GM19467 (cell line): ENCODE measurements around the gene GTF3C1.
"Not testable (repeated sequence)": the region's sequence is repeated elsewhere in the genome, so short reads cannot be mapped to it uniquely, and the experiment has no call there.

Source experiments
- ATAC-seq: cut with Tn5 transposase; IDR thresholded peaks from one replicate; pipeline ENCODE4 v1.9.1; 2021; ENCODE audit warnings: mild to moderate bottlenecking, moderate library complexity; ENCODE audit not compliant: unreplicated experiment

GTF3C1 gene

GRCh38 chr16:27549746-27550581, at the start of gene GTF3C1, which contains the start of gene KATNIP:
Gene GTF3C1 (minus strand): TSS chr16:27549913. CDS start chr16:27549890, 23 bp downstream.
Gene KATNIP (plus strand): TSS chr16:27550144. CDS start chr16:27550171, 27 bp downstream.
- peak; percentile 96 for ATAC-seq

GRCh38 chr16:27598931-27599565, 49.3 kb upstream of the GTF3C1 start:
- ATAC-seq: no peak

DNA sequence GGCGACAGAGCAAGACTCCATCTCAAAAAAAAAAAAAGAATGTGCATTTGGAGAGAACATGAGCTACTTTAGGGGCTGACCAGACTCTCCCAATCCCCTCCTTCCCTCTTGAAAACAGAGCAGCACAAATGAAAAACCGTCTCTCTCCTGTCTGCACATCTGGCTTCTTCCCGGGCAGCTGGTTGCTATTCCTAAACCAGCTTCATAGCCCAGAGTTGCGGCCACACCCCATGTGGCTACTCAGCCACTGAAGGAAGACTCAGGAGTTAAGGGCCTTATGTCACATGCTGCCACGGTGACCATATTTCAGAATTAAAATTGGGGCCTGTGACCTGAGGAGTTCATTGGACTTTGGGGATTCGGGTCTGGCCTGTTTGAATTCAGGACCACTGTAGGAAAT, 48.5 kb upstream of the GTF3C1 start:
- ATAC-seq: no peak

DNA sequence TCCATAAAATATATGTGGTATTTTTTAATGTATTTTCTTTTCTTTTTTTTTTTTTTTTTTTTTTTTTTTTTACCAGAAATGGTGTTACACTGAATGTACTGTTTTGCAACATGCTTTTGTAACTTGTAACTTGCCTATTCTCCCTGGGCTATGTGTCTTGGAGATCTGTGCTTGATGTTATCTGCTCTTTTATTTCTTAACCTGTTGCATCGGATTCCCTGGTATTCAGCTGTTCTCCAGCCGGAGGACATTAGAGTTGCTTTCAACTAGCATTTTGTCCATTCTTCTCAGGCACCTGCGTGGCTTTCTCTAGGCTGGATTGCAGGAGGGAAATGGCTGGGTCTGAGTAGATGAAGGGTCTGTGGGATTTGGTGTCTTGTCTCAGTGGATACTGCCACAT, 47.6 kb upstream of the GTF3C1 start:
- ATAC-seq: no peak

DNA sequence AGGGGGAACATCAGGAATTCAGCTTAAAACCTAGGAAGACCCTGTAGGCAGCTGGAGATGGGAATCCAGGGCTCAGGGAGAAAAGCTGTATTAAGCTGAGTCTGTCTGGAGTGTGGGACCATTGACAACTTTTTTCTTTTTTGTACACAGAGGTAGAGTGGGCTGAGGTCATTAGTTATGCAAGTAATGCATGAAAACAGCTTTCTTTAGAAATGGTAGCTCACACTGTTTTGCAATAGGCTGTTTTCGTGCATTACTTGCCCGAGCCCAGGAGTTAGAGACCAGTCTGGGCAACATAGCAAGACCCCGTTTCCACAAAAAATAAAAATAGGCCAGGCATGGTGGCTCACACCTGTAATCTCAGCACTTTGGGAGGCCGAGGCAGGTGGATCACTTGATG, 46.7 kb upstream of the GTF3C1 start:
- no peak for ATAC-seq

GRCh38 chr16:27595993-27596392, 46.3 kb upstream of the GTF3C1 start:
- ATAC-seq: no peak

DNA sequence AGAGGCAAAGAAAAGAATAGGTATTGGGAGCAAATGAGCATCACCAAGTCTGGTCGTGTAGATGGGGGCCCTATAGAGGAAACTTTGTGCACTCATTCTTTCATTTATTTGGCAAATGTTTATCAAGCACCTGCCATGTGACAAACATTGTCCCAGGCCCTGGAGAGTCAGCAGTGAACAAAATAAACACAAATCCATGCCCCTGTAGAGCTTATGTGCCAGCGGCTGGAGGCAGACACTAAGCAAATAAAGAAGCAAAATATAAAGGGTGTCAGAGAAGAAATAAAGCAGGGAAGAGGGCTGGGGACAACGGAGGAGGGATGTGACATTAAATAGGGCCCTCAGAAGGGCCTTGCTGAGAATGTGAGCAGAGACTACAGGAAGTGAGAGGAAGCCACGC, 45.8 kb upstream of the GTF3C1 start:
- no peak for ATAC-seq

DNA sequence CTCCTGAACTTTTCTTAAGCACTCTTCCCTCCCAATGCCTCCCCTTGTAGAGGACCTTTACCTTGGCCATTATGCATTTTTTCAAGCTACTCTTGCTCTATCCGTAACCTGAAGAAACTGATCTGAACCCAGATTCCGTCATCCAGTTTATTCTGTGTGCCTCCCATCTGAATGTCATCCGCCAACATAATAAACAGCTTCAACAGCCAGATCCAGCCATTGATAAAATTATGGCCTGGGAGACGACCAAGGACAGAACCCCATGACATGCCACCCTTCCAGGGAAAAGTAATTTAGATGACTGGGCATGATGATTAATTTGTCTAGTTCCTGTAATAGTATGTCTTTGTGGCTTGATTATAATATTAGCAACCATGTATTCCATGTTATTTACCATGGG, 42.1 kb upstream of the GTF3C1 start:
- ATAC-seq: no peak

DNA sequence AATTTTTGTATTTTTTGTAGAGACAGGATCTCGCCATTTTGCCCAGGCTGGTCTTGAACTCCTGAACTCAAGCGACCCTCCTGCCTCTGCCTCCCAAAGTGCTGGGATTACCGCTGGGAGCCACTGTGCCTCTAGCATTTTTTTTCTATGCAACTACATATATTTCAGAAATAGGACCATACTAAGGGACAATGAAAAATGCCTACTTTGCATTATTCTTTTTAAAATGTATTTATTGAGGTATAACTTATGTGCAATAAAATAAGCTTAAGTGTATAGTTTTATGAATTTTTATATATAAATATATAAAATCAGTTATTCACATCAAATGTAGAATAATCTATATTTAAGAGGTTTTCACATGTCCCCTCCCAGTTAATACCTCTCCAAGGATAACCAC, 38.3 kb upstream of the GTF3C1 start:
- no peak for ATAC-seq

- ATAC-seq: no peak
These were observed 37.0 kb upstream of the GTF3C1 start for GRCh38 chr16:27586711-27587110.

- no peak for ATAC-seq
These were observed 35.5 kb upstream of the GTF3C1 start for GRCh38 chr16:27585200-27585599.

- no peak for ATAC-seq
These were observed 33.9 kb upstream of the GTF3C1 start for GRCh38 chr16:27583634-27584033.

DNA sequence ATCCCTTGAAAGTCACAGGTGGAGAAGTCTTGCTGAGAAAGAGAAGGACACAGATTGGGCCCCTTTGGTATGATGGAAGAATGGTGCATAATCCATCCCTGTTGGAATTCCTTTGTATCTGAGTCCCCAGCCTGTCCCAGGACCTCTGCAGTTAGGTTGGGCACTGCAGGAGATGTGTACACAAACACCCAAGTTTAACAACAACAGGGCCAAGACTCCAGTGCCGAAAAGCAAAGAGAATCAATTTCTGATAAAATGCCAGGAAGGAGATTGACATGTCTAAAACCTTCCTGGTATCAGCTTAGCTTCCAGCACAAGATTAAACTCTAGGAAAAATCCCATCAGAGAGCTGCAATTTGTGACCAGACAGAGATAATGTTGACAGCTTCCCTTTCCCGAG, 33.2 kb upstream of the GTF3C1 start:
- ATAC-seq: no peak

DNA sequence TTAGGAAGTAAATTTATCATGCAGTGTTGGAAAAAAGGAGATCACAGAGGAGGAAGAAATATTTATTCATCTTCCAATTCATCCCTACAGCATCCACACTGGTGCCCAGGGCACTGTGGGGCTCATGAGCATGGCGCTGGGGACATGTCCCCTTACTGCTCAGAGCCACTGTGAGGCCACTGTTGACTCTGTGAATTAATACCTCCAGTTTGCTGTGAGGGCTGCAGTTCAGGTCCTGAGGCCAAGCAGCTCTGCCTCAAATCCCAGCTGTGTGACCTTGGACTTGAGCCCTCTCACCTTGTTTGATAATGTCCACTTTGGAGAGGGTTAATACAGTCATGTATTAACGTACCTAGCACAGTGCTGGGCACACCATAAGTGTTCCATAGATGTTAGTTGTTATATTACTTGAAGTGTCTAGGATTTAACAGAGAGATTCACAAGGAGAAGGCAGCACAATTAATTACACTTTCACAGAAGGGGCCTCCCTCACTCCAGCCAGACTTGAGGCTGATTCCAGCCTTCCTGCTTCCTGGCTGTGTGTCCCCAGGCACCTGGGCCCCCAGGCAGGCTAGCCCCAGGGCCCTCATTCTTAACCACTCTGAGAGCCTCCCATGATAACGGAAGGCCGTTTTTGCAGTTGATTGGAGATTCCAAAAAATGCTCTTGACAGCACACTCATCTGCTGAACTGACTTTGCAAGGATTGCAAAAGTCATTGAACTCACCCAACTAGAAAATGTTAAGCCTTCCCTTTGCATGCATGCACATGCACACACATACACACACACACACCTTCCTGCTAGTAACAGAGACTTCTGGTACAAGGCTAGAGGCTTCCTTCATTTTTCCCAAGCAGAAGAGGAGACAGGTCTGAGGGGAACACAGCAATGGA, 29.6 kb upstream of the GTF3C1 start:
- no peak for ATAC-seq

- ATAC-seq: no peak
These were observed 27.0 kb upstream of the GTF3C1 start for GRCh38 chr16:27576729-27577128.

DNA sequence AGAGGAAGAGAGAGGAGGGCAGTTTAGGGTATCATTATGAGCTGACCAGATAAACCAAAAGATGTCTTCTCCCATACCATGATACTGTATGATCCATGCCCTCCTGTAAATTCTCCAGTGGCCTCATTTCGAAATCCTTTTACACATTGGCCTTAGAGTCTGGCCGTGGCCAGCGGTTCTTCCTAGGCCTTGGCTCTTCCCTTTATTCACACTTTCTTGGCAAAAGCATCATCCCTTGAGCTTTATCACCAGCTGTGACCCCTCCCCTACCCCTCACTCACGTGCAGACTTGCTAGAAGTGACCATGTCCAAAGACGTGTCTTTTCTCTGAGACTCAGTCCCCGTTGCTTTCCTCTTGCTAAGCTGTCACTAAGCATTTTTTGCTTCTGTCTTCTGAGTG, 23.0 kb upstream of the GTF3C1 start:
- no peak for ATAC-seq

DNA sequence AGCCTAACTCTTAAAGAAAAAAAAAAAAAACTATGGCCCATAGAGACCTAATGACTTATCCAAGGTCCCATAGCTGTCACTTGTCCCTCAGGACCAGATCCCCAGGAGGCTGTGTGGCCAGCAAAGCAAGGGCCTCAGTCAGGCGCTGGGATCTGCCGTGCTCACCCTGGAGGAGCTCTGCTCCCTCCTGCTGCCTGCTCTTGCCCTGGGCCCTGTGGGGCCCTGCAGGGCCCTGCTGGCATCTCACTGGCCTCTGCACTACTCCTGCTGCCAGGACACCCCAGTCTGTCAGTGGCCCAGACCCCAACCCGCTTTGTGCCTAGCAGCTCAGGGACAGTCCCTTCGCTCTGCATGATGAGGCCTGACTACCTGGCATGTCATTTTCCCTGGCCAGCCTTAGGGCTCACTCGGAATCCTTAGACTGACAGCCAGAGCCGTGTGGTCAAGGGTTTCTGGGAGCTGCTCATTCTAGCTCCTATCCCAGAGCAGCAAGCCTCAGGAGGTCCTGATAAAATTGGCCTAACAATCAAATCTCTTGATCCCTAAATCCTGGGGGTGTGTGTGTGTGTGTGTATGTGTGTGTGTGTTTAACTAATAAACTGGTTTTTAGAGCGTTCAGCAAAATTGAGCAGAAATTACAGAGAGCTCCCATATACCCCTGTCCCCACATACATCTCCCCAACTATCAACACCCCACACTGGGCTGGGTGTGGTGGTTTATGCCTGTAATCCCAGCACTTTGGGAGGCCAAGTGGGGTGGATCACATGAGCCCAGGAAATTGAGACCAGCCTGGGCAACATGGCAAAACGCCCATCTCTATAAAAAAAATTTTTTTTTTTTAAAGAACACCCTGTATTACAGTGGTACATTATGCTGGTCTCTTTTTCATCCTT, 22.0 kb upstream of the GTF3C1 start:
- no peak for ATAC-seq

GRCh38 chr16:27570986-27571385, 21.3 kb upstream of the GTF3C1 start:
- ATAC-seq: not testable (repeated sequence)

DNA sequence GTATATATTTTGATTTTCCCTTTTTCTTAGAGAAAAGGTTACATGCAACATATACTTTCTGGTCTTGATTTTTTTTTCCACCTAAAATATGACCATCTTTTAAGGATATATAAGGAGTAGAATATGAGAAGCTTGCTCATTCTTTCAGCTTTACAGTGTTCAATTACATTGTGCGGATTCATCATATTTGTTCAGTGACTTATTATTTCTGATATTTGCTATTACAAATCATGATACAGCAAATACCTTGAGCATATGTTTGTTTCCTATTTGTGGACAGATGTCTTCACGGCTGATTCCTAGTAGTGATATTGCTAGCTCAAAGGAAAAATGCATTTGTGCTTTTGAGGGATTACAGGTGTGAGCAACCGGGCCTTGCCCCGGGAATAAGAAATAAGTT, 18.4 kb upstream of the GTF3C1 start:
- no peak for ATAC-seq

DNA sequence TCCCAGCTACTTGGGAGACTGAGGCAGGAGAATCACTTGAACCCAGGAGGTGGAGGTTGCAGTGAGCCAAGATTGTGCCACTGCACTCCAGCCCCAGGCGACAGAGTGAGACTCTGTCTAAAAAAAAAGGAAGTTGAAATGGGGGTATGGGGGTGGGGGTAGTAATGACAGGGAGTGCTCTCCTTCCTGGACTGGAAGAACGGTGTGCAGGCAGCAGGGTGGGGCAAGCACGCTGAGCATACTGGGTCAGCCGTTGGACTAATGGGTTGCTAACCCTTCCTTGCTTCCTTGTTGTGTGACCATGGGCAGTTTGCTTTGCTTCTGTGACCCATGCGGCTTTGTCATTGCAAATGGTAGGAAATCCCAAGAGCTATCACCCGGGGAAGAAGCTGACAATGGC, 16.7 kb upstream of the GTF3C1 start:
- no peak for ATAC-seq
